Measurements from ENCODE around the gene RBM44. TPM values are rescaled to one million over a fixed set of nuclear protein-coding genes. Genes with fewer than 3 reads are reported as not detected.

Gene RBM44
- total RNA-seq, 1 experiment from 2014 or later: 0.95 TPM

- intact Hi-C loops (cut with micrococcal nuclease; ENCODE audit: unreplicated experiment): no loop called here
- Histone ChIP-seq H3K9me3 (ENCODE audit: low read depth, low read length, poor library complexity, severe bottlenecking) (no peaks in the 10 kb centered on the region), H3K4me3 (ENCODE audit: low read depth, low read length, poor library complexity, severe bottlenecking) (no peak overlapping the region), H3K4me1 (ENCODE audit: insufficient read depth, low read length, poor library complexity, severe bottlenecking) (peaks cover 8% of the 10 kb centered on the region), H3K27me3 (replicated peaks; ENCODE audit: insufficient read depth, low read depth, low read length, poor library complexity) (no peaks in the 10 kb centered on the region), H3K27ac (ENCODE audit: low read depth, low read length, poor library complexity, severe bottlenecking) (no peak overlapping the region), H3K36me3 (ENCODE audit: insufficient read depth, low read length, poor library complexity, severe bottlenecking) (no peaks in the 10 kb centered on the region)
- no peak for DNase-seq (ENCODE audit: low spot score)
- TF ChIP-seq EZH2 (IDR thresholded peaks at IDR 0.05; ENCODE audit: borderline replicate concordance, low read depth, low read length, poor library complexity, severe bottlenecking) (no peak), CTCF (conservative IDR thresholded peaks at IDR 0.05; ENCODE audit: low read depth, low read length) (no peak)
- no TSS peak for BruUV-seq (replicated peaks)
- CTCF ChIA-PET: no interaction called here
- POLR2A ChIA-PET (ENCODE audit: low non-redundant PET): no interaction called here
These were observed 63.4 kb downstream of the RBM44 start for GRCh38 chr2:237861875-237862527.

DNA sequence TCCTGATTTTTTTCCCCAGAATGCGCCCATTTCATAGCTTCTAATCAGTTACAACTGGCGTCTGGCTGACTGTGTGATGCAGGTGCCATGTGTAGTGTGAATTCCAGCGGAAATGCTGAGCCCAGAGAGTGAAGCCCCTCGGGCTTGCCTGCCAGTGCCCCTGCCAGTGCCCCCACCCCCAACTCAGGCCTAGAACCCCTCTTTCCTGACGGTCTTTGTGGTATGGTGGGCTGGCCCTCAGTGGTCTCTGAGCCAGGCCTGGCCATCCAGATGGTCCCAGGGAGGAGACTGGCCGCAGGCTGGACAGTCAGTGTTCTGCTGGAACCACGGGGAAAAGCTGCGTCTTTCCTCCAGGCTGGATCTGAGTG, 63.9 kb downstream of the RBM44 start:
- intact Hi-C loops (cut with micrococcal nuclease; ENCODE audit: unreplicated experiment): no loop called here
- TF ChIP-seq EZH2 (IDR thresholded peaks at IDR 0.05; ENCODE audit: borderline replicate concordance, low read depth, low read length, poor library complexity, severe bottlenecking) (no peak), CTCF (conservative IDR thresholded peaks at IDR 0.05; ENCODE audit: low read depth, low read length) (no peak)

GRCh38 chr2:237863102-237863511, 64.5 kb downstream of the RBM44 start:
- TF ChIP-seq CTCF (conservative IDR thresholded peaks at IDR 0.05; ENCODE audit: low read depth, low read length) (no peak), EZH2 (IDR thresholded peaks at IDR 0.05; ENCODE audit: borderline replicate concordance, low read depth, low read length, poor library complexity, severe bottlenecking) (no peak)
- Histone ChIP-seq H3K4me3 (ENCODE audit: low read depth, low read length, poor library complexity, severe bottlenecking) (no peak overlapping the region), H3K9me3 (ENCODE audit: low read depth, low read length, poor library complexity, severe bottlenecking) (no peaks in the 10 kb centered on the region), H3K36me3 (ENCODE audit: insufficient read depth, low read length, poor library complexity, severe bottlenecking) (no peaks in the 10 kb centered on the region), H3K27me3 (replicated peaks; ENCODE audit: insufficient read depth, low read depth, low read length, poor library complexity) (no peaks in the 10 kb centered on the region), H3K27ac (ENCODE audit: low read depth, low read length, poor library complexity, severe bottlenecking) (no peak overlapping the region), H3K4me1 (ENCODE audit: insufficient read depth, low read length, poor library complexity, severe bottlenecking) (peaks cover 8% of the 10 kb centered on the region)
- DNase-seq (ENCODE audit: low spot score): no peak
- intact Hi-C loops (cut with micrococcal nuclease; ENCODE audit: unreplicated experiment): no loop called here
- ChIA-PET CTCF (no interaction called here), POLR2A (ENCODE audit: low non-redundant PET) (no interaction called here)
- no TSS peak for BruUV-seq (replicated peaks)

More for the DNA sequence above, 63.9 kb downstream of the RBM44 start:
- H3K36me3 ChIP-seq (ENCODE audit: insufficient read depth, low read length, poor library complexity, severe bottlenecking): no peaks in the 10 kb centered on the region
- BruUV-seq (replicated peaks): no TSS peak
- DNase-seq (ENCODE audit: low spot score): no peak
- H3K4me3 ChIP-seq (ENCODE audit: low read depth, low read length, poor library complexity, severe bottlenecking): no peak overlapping the region
- no peaks in the 10 kb centered on the region for H3K9me3 ChIP-seq (ENCODE audit: low read depth, low read length, poor library complexity, severe bottlenecking)
- H3K27ac ChIP-seq (ENCODE audit: low read depth, low read length, poor library complexity, severe bottlenecking): no peak overlapping the region
- ChIA-PET POLR2A (ENCODE audit: low non-redundant PET) (no interaction called here), CTCF (no interaction called here)
- H3K27me3 ChIP-seq (replicated peaks; ENCODE audit: insufficient read depth, low read depth, low read length, poor library complexity): no peaks in the 10 kb centered on the region
- H3K4me1 ChIP-seq (ENCODE audit: insufficient read depth, low read length, poor library complexity, severe bottlenecking): peaks cover 8% of the 10 kb centered on the region
